ENCODE results near the gene IL22RA1.

The IL22RA1 gene

DNA sequence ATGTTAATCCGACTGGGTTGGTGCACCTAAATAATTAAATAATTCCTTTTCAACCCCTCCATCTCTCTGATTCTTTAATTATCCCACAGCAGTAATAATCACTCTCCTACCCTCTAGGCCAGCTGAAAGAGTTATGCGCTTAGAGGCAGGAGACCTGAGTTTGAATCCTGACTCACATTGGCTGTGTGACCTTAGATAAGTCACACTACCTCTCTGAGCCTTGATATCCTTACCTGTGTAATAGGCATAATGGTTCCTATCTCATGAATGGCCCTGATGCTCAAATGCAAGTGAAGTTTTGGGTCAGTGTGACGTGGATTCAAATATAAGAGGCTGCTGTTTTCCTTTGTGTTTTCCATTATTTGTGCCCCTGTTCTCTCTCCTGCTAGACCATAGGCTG lies 39.1 kb downstream of the IL22RA1 start:
- DNase-seq (ENCODE audit: low read depth) = no peak
- no peak overlapping the region for H3K4me3 ChIP-seq (replicated peaks; ENCODE audit: low read depth, low read length)
- TF ChIP-seq, protein P1, sequence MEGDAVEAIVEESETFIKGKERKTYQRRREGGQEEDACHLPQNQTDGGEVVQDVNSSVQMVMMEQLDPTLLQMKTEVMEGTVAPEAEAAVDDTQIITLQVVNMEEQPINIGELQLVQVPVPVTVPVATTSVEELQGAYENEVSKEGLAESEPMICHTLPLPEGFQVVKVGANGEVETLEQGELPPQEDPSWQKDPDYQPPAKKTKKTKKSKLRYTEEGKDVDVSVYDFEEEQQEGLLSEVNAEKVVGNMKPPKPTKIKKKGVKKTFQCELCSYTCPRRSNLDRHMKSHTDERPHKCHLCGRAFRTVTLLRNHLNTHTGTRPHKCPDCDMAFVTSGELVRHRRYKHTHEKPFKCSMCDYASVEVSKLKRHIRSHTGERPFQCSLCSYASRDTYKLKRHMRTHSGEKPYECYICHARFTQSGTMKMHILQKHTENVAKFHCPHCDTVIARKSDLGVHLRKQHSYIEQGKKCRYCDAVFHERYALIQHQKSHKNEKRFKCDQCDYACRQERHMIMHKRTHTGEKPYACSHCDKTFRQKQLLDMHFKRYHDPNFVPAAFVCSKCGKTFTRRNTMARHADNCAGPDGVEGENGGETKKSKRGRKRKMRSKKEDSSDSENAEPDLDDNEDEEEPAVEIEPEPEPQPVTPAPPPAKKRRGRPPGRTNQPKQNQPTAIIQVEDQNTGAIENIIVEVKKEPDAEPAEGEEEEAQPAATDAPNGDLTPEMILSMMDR (IDR thresholded peaks at IDR 0.05; ENCODE audit: low read length, missing control alignments) = no peak

DNA sequence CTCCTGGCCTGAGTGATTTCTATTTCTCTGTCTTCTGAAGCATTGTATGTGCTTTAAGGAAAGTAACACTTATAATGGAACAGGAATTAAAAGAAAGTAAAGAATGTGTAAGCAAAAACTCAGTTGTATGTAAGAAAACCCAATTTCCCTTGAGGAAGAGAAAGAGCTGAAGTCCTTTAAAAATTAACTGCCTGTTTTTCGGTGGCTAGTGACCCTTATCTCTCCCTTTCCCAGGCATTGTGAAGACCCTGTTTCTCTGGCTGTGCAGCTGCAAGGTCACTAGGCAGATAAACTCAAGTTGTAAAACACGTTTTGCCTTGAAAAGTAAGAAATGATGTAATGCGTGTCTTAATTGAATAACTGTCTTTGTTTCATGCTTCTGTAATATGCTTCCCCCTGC lies 39.5 kb downstream of the IL22RA1 start:
- H3K4me3 ChIP-seq (replicated peaks; ENCODE audit: low read depth, low read length) = no peak overlapping the region
- DNase-seq (ENCODE audit: low read depth) = no peak
- TF ChIP-seq, protein P1 (IDR thresholded peaks at IDR 0.05; ENCODE audit: low read length, missing control alignments) = no peak

DNA sequence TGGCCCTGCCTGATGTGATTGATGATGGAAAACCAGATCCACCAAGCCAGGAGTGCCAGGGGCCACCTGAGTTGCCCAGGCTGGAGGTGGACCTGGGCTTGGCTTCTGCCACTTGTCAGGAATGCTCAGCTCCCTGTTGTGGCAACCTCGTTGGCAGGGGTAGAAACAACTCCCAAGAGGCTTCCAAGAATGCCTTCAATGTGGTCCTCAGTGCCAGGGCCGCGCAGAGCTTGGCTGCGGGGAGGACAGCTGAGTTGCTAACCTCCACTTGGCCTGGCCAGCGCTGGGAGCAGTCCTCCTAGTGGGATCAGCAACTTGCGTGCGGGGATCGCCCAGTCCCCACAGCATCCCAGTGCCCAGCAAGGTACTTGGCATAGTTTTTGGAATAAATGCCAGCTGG lies 40.0 kb downstream of the IL22RA1 start:
- no peak for DNase-seq (ENCODE audit: low read depth)
- no peak overlapping the region for H3K4me3 ChIP-seq (replicated peaks; ENCODE audit: low read depth, low read length)
- TF ChIP-seq, protein P1 (IDR thresholded peaks at IDR 0.05; ENCODE audit: low read length, missing control alignments) = no peak

DNA sequence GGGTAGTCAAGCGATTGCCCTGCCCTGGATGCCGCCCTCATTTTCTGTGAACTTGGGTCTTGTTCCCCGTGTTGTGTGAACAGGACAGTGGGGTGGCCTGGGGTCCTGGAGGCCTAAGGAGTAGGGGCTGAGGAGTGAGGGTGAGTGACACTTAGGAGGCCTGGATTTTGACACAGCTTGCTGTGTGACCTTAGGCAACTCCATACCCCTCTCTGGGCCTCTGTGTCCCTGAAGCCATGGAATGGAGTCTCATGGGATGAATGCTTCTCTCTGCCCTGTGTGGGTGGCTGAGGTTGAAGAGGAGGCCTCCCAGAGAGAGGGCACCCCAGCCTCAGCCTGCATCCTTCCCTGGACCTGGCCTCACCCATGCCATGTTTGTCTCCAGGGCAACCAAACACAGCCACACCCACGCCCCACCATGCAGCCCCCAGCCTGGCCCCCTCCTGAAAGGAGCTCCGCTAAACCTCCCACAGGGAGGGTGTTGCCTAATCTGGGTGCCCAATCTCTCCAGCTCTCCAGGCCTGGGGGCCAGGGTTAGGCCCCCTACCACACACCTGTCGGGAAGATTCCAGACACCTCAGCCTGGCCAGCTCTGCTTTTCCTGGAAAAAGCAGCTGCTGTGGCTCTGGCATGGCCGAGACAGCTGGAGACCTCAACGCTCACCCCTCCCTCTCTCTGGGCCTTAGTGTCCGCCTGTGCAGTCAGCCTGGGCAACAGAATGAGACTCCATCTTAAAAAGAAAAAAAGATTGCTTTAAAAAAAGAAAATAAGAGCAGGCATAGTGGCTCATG lies 40.9 kb downstream of the IL22RA1 start:
- DNase-seq (ENCODE audit: low read depth) = no peak
- no peak overlapping the region for H3K4me3 ChIP-seq (replicated peaks; ENCODE audit: low read depth, low read length)
- TF ChIP-seq, protein P1 (IDR thresholded peaks at IDR 0.05; ENCODE audit: low read length, missing control alignments) = no peak

DNA sequence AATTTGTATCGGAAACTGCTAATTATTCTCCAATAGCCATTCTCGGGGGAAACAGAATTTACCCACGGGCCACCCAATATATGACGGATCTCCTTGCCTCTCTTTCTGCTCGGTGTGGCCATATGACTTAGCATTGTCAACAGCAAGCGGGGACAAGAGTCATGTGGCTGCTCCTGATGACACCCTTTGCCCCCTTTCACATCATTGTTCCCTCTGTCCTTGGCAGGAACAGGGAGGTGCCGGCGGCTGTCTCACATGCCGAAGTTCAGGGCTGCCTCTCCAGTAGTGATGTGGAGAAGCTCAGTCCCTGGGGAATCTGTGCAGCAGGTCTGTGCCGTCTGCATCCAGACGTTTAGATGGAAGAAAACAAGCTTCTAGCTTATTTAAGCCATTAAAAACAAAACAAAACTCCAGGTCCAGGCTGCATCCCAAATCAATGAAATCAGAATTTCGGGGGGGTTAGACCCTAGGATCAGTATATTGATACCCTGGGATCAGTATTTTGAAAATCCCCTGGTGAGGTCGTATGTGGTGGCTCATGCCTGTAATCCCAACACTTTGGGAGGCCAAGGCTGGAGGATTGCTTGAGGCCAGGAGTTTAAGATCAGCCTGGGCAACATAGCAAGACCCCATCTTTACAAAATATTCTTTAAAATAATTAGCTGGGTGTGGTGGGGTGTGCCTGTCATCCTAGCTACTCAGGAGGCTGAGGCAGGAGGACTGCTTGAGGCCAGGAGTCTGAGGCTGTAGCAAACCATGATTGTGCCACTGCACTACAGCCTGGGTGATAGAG lies 41.8 kb downstream of the IL22RA1 start:
- DNase-seq (ENCODE audit: low read depth) = no peak
- TF ChIP-seq, protein P1 (IDR thresholded peaks at IDR 0.05; ENCODE audit: low read length, missing control alignments) = no peak
- H3K4me3 ChIP-seq (replicated peaks; ENCODE audit: low read depth, low read length) = no peak overlapping the region

DNA sequence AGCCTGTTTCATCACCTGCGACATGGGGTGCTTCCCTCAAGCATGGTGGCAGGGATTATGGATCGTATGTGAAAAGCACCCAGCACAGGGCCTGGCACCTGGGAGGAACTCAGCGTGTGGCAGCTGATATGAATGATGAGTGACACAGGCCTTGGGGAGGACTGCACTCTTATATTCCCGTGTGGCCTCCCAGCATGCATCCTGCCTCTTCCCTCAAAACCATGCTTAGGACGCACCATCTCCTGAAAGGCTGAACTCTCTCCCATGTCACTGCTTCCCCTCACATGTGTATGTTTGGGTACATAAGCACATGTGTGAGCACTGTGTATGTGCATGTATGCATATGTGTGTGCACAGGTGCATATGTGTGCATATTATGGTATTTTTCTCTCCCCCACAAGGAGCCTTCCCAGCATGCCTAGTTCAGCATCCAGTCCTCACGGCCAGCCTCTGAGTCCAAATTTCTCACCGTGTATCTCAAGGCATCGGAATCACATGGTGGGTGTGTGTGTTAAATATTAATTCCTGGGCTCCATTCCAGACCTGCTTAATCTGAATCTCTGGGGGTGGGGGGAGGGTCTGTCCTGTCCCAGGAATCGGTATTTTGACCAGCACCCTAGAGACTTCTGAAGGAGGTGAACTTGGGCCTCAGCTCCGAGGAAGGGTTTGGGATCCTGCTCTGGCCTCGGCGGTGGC lies 43.8 kb downstream of the IL22RA1 start:
- TF ChIP-seq, protein P1 (IDR thresholded peaks at IDR 0.05; ENCODE audit: low read length, missing control alignments) = no peak
- H3K4me3 ChIP-seq (replicated peaks; ENCODE audit: low read depth, low read length) = no peak overlapping the region
- no peak for DNase-seq (ENCODE audit: low read depth)

Measured in fibroblast of pulmonary artery (primary cell).